Liver (tissue), 2 donors: Measurements from ENCODE around the gene PDZD8.

Source experiments
- TF ChIP-seq, protein P1 (sequence below): IDR thresholded peaks from 2 replicates; pipeline ENCODE4 v1.6.1; 2016; ENCODE audit warnings: antibody characterized with exemption
- TF ChIP-seq, protein P2 (sequence below): fragments of 150-350 bp; IDR thresholded peaks from 2 replicates; pipeline ENCODE4 v1.5.1; 2017; ENCODE audit warnings: improper control_type of control experiment, low read depth, low read length; ENCODE audit not compliant: missing input control
- donor health status: healthy.

GRCh38 chr10:117327262-117327661, 48.0 kb downstream of the PDZD8 start:
- TF ChIP-seq, protein P1, sequence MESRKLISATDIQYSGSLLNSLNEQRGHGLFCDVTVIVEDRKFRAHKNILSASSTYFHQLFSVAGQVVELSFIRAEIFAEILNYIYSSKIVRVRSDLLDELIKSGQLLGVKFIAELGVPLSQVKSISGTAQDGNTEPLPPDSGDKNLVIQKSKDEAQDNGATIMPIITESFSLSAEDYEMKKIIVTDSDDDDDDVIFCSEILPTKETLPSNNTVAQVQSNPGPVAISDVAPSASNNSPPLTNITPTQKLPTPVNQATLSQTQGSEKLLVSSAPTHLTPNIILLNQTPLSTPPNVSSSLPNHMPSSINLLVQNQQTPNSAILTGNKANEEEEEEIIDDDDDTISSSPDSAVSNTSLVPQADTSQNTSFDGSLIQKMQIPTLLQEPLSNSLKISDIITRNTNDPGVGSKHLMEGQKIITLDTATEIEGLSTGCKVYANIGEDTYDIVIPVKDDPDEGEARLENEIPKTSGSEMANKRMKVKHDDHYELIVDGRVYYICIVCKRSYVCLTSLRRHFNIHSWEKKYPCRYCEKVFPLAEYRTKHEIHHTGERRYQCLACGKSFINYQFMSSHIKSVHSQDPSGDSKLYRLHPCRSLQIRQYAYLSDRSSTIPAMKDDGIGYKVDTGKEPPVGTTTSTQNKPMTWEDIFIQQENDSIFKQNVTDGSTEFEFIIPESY: no peak
- TF ChIP-seq, protein P2, sequence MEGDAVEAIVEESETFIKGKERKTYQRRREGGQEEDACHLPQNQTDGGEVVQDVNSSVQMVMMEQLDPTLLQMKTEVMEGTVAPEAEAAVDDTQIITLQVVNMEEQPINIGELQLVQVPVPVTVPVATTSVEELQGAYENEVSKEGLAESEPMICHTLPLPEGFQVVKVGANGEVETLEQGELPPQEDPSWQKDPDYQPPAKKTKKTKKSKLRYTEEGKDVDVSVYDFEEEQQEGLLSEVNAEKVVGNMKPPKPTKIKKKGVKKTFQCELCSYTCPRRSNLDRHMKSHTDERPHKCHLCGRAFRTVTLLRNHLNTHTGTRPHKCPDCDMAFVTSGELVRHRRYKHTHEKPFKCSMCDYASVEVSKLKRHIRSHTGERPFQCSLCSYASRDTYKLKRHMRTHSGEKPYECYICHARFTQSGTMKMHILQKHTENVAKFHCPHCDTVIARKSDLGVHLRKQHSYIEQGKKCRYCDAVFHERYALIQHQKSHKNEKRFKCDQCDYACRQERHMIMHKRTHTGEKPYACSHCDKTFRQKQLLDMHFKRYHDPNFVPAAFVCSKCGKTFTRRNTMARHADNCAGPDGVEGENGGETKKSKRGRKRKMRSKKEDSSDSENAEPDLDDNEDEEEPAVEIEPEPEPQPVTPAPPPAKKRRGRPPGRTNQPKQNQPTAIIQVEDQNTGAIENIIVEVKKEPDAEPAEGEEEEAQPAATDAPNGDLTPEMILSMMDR: no peak
